ENCODE data around the gene PLCG2.
"Not testable (repeated sequence)": the region's sequence is repeated elsewhere in the genome, so short reads cannot be mapped to it uniquely, and the experiment has no call there.

PLCG2 gene

GRCh38 chr16:81929841-81930240, 150.8 kb downstream of the PLCG2 start:
- ChIA-PET POLR2A (no interaction called here), CTCF (interaction anchor here (1.0 kb wide), 1 partner anchor 45 kb away, joined by 3 read pairs; no protein-coding TSS in a partner anchor)
- TF ChIP-seq CTCF (IDR thresholded peaks at IDR 0.05; ENCODE audit: control extremely low read depth, extremely low read depth, low read depth, missing control alignments) = no peak
- DNase-seq (ENCODE audit: extremely low spot score) = no peak

- ChIA-PET POLR2A (no interaction called here), CTCF (interaction anchor here (2.8 kb wide), 1 partner anchor 9 kb away, joined by 8 read pairs; no protein-coding TSS in a partner anchor)
- DNase-seq (ENCODE audit: extremely low spot score) = no peak
- TF ChIP-seq CTCF (IDR thresholded peaks at IDR 0.05; ENCODE audit: control extremely low read depth, extremely low read depth, low read depth, missing control alignments) = no peak
Measured at GRCh38 chr16:81931927-81932326, 152.8 kb downstream of the PLCG2 start.

- DNase-seq (ENCODE audit: extremely low spot score) = no peak
- ChIA-PET CTCF (interaction anchor here (2.8 kb wide), 1 partner anchor 10 kb away, joined by 8 read pairs; no protein-coding TSS in a partner anchor), POLR2A (no interaction called here)
- no peak for TF ChIP-seq CTCF (IDR thresholded peaks at IDR 0.05; ENCODE audit: control extremely low read depth, extremely low read depth, low read depth, missing control alignments)
Measured at GRCh38 chr16:81932668-81933067, 153.6 kb downstream of the PLCG2 start.

- DNase-seq (ENCODE audit: extremely low spot score) = no peak
- ChIA-PET POLR2A (no interaction called here), CTCF (interaction anchor here (2.0 to 2.8 kb wide), 2 partner anchors 11 to 14 kb away, joined by 6 to 8 read pairs; no protein-coding TSS in a partner anchor)
- no peak for TF ChIP-seq CTCF (IDR thresholded peaks at IDR 0.05; ENCODE audit: control extremely low read depth, extremely low read depth, low read depth, missing control alignments)
Measured at GRCh38 chr16:81933361-81933760, 154.3 kb downstream of the PLCG2 start.

- DNase-seq (ENCODE audit: extremely low spot score); POLR2A ChIA-PET: not testable (repeated sequence)
- CTCF ChIA-PET = interaction anchor here (1.1 to 2.0 kb wide), 2 partner anchors 9 to 12 kb away, joined by 5 to 6 read pairs; no protein-coding TSS in a partner anchor
Measured at GRCh38 chr16:81934711-81935110, 155.6 kb downstream of the PLCG2 start.

GRCh38 chr16:81936209-81937000, 157.3 kb downstream of the PLCG2 start:
- no peak for TF ChIP-seq CTCF (IDR thresholded peaks at IDR 0.05; ENCODE audit: control extremely low read depth, extremely low read depth, low read depth, missing control alignments)
- POLR2A ChIA-PET = no interaction called here
- no peak for DNase-seq (ENCODE audit: extremely low spot score)
- CTCF ChIA-PET = no interaction called here

GRCh38 chr16:81937305-81938038, 158.4 kb downstream of the PLCG2 start:
- no peak for DNase-seq (ENCODE audit: extremely low spot score)
- CTCF ChIA-PET = no interaction called here
- POLR2A ChIA-PET = no interaction called here
- TF ChIP-seq CTCF (IDR thresholded peaks at IDR 0.05; ENCODE audit: control extremely low read depth, extremely low read depth, low read depth, missing control alignments) = no peak
